H1 (cell line): ENCODE measurements around the gene KNOP1. TPM values are rescaled to one million over a fixed set of nuclear protein-coding genes. Genes with fewer than 3 reads are reported as not detected.
A peak's percentile ranks its signal among the peaks of the same experiment; 100 is the strongest.

ENCODE experiments used
- CTCF ChIA-PET: fragments of 300-600 bp; sonication (Branson Sonifier 250); formaldehyde crosslinking; loops from one replicate; lab custom pipeline; 2021; ENCODE audit not compliant: partially characterized antibody; lab: Charles Lee
- POLR2A ChIA-PET: fragments of 300-600 bp; sonication (Branson Sonifier 250); formaldehyde crosslinking; loops from one replicate; lab custom pipeline; 2021; ENCODE audit warnings: inconsistent platforms; ENCODE audit not compliant: partially characterized antibody; lab: Charles Lee
- DNase-seq, 2 experiments: peaks; one replicate each; pipeline versions ENCODE4 v3.0.0 to v3.0.0-alpha.2; 2010 to 2022; ENCODE audit warnings: low spot score in 2 of 2, low read depth in 1 of 2, mixed read lengths in 1 of 2
- FAIRE-seq: peaks from 2 replicates; lab custom pipeline; 2011; peaks lifted over from hg19 to GRCh38; lab: Jason Lieb, UNC
- H2AFZ ChIP-seq: 2 replicates; pipeline ENCODE4 v1.8.1; 2012; ENCODE audit warnings: low read length, inconsistent platforms
- H2AK5ac ChIP-seq: 2 replicates; pipeline ENCODE4 v1.6.1; 2013; ENCODE audit warnings: low read depth, low read length
- H2BK120ac ChIP-seq: replicated peaks from 2 replicates; pipeline ENCODE3; 2013; ENCODE audit warnings: low read depth, low read length, inconsistent platforms
- H2BK12ac ChIP-seq: 2 replicates; pipeline ENCODE4 v1.6.1; 2013; ENCODE audit warnings: low read depth, low read length
- H2BK15ac ChIP-seq: 2 replicates; pipeline ENCODE4 v1.6.1; 2013; ENCODE audit warnings: low read length
- H2BK20ac ChIP-seq: 2 replicates; pipeline ENCODE4 v1.6.1; 2013; ENCODE audit warnings: low read length
- H2BK5ac ChIP-seq: 2 replicates; pipeline ENCODE4 v1.6.1; 2013; ENCODE audit warnings: low read depth, low read length
- H3K14ac ChIP-seq: 2 replicates; pipeline ENCODE4 v1.6.1; 2013; ENCODE audit warnings: inconsistent platforms; ENCODE audit not compliant: insufficient read length
- H3K18ac ChIP-seq: 2 replicates; pipeline ENCODE4 v1.6.1; 2013; ENCODE audit warnings: low read length; ENCODE audit errors: extremely low read depth
- H3K23ac ChIP-seq: 2 replicates; pipeline ENCODE4 v1.6.1; 2013; ENCODE audit warnings: inconsistent platforms; ENCODE audit not compliant: insufficient read length
- H3K23me2 ChIP-seq: 2 replicates; pipeline ENCODE4 v1.6.1; 2013; ENCODE audit warnings: low read depth, low read length
- H3K27ac ChIP-seq: 2 replicates; pipeline ENCODE4 v1.6.1; 2011; ENCODE audit warnings: low read depth, low read length, inconsistent platforms
- H3K27me3 ChIP-seq, 4 experiments: replicated peaks in 1 of 4; 1 replicate in 1 of 4; 2 replicates in 3 of 4; pipeline versions ENCODE4 v1.6.1 to v1.8.1; 2011 to 2013; ENCODE audit warnings: low read length in 3 of 4, mild to moderate bottlenecking in 3 of 4, inconsistent platforms in 2 of 4, mixed read lengths in 2 of 4, moderate library complexity in 1 of 4; ENCODE audit not compliant: control insufficient read depth in 3 of 4, insufficient read depth in 3 of 4; ENCODE audit errors: extremely low read depth in 1 of 4
- H3K36me3 ChIP-seq, 4 experiments: 2 replicates each; pipeline versions ENCODE4 v1.6.1 to v1.8.1; 2011 to 2013; ENCODE audit warnings: mild to moderate bottlenecking in 4 of 4, low read length in 3 of 4, moderate library complexity in 2 of 4, control low read depth in 1 of 4, inconsistent platforms in 1 of 4; ENCODE audit not compliant: insufficient read depth in 4 of 4, control insufficient read depth in 2 of 4
- H3K4ac ChIP-seq: replicated peaks from 2 replicates; pipeline ENCODE3; 2013; ENCODE audit warnings: low read length, low read depth, mixed read lengths, inconsistent platforms; ENCODE audit not compliant: insufficient read length
- H3K4me1 ChIP-seq, 4 experiments: replicated peaks in 1 of 4; 1 replicate in 1 of 4; 2 replicates in 3 of 4; pipeline versions ENCODE4 v1.6.1 to v1.8.1; 2011 to 2013; ENCODE audit warnings: low read length in 3 of 4, inconsistent platforms in 2 of 4, mixed read lengths in 1 of 4; ENCODE audit not compliant: insufficient read depth in 4 of 4, control insufficient read depth in 3 of 4
- H3K4me2 ChIP-seq, 2 experiments: 2 replicates each; pipeline versions ENCODE4 v1.6.1 to v1.8.1; 2011 to 2013; ENCODE audit warnings: low read depth in 2 of 2, low read length in 2 of 2, control low read depth in 1 of 2, inconsistent platforms in 1 of 2, mild to moderate bottlenecking in 1 of 2; ENCODE audit not compliant: insufficient read depth in 1 of 2
- H3K4me3 ChIP-seq, 4 experiments: fragments of 200-600, 300-600 bp in 1 of 4; sonication (generic), shearing (Covaris generic), sonication (Bioruptor Twin) in 1 of 4; 2 replicates each; pipeline versions ENCODE4 v1.5.1 to v1.8.1; 2011 to 2016; ENCODE audit warnings: low read length in 4 of 4, low read depth in 3 of 4, control low read depth in 2 of 4, inconsistent platforms in 2 of 4, mild to moderate bottlenecking in 2 of 4, mixed read lengths in 1 of 4, moderate library complexity in 1 of 4; ENCODE audit not compliant: insufficient read depth in 2 of 4; ENCODE audit errors: extremely low read depth in 1 of 4
- H3K56ac ChIP-seq: replicated peaks from 2 replicates; pipeline ENCODE3; 2013; ENCODE audit warnings: low read depth, mild to moderate bottlenecking, mixed read lengths, low read length, inconsistent platforms; ENCODE audit not compliant: insufficient read length
- H3K79me1 ChIP-seq: 2 replicates; pipeline ENCODE4 v1.6.1; 2013; ENCODE audit warnings: low read depth, low read length, control low read depth
- H3K79me2 ChIP-seq, 2 experiments: 2 replicates each; pipeline versions ENCODE4 v1.6.1 to v1.8.1; 2012 to 2013; ENCODE audit warnings: low read length in 2 of 2, mild to moderate bottlenecking in 2 of 2, inconsistent platforms in 1 of 2; ENCODE audit not compliant: insufficient read depth in 2 of 2, control insufficient read depth in 1 of 2
- H3K9ac ChIP-seq, 4 experiments: replicated peaks in 1 of 4; 1 replicate in 1 of 4; 2 replicates in 3 of 4; pipeline versions ENCODE4 v1.6.1 to v1.8.1; 2011 to 2013; ENCODE audit warnings: low read depth in 3 of 4, low read length in 3 of 4, control low read depth in 2 of 4, mild to moderate bottlenecking in 2 of 4, moderate library complexity in 2 of 4, inconsistent platforms in 1 of 4; ENCODE audit errors: extremely low read depth in 1 of 4
- H3K9me3 ChIP-seq, 2 experiments: 2 replicates each; pipeline versions ENCODE4 v1.6.1 to v1.8.1; 2012 to 2013; ENCODE audit warnings: mild to moderate bottlenecking in 2 of 2, moderate library complexity in 2 of 2, control low read depth in 1 of 2, inconsistent platforms in 1 of 2, low read depth in 1 of 2, low read length in 1 of 2, mixed read lengths in 1 of 2; ENCODE audit not compliant: insufficient read depth in 2 of 2
- H4K20me1 ChIP-seq, 2 experiments: replicated peaks in 1 of 2; 2 replicates each; pipeline versions ENCODE3 to v1.8.1; 2011 to 2013; ENCODE audit warnings: inconsistent platforms in 2 of 2, low read length in 2 of 2, mild to moderate bottlenecking in 1 of 2; ENCODE audit not compliant: insufficient read depth in 2 of 2, control insufficient read depth in 1 of 2
- H4K5ac ChIP-seq: 2 replicates; pipeline ENCODE4 v1.6.1; 2013; ENCODE audit warnings: low read length, low read depth, mixed read lengths, inconsistent platforms; ENCODE audit not compliant: insufficient read length
- H4K8ac ChIP-seq: 2 replicates; pipeline ENCODE4 v1.8.0; 2013; ENCODE audit warnings: mild to moderate bottlenecking, moderate library complexity, low read length, inconsistent platforms; ENCODE audit not compliant: insufficient read depth; ENCODE audit errors: extremely low read depth
- H4K91ac ChIP-seq: replicated peaks from 2 replicates; pipeline ENCODE3; 2013; ENCODE audit warnings: low read length, mixed read lengths, inconsistent platforms; ENCODE audit not compliant: insufficient read length
- BACH1 ChIP-seq: IDR thresholded peaks from 2 replicates; pipeline ENCODE4 v1.6.1; 2012; ENCODE audit warnings: low read length, improper control_type of control experiment
- CHD2 ChIP-seq: IDR thresholded peaks from 2 replicates; pipeline ENCODE4 v1.6.1; 2012; ENCODE audit warnings: low read length, improper control_type of control experiment
- CTBP2 ChIP-seq: IDR thresholded peaks from 2 replicates; pipeline ENCODE4 v1.7.0; 2011; ENCODE audit warnings: borderline replicate concordance, mild to moderate bottlenecking, moderate library complexity, mixed read lengths, low read length; ENCODE audit not compliant: insufficient read depth, insufficient read length
- HDAC2 ChIP-seq, 2 experiments: fragments of 300-600 bp in 1 of 2; sonication (generic) in 1 of 2; IDR thresholded peaks; 2 replicates each; pipeline ENCODE4 v1.6.1; 2011 to 2012; ENCODE audit warnings: low read depth in 2 of 2, low read length in 2 of 2, mild to moderate bottlenecking in 2 of 2, moderate library complexity in 2 of 2, borderline replicate concordance in 1 of 2, inconsistent platforms in 1 of 2
- KDM4A ChIP-seq: IDR thresholded peaks from one replicate; pipeline ENCODE4 v1.7.1; 2012; ENCODE audit warnings: low read depth, mild to moderate bottlenecking, moderate library complexity, low read length, inconsistent platforms; ENCODE audit not compliant: severe bottlenecking
- SP4 ChIP-seq: IDR thresholded peaks from 2 replicates; pipeline ENCODE4 v1.6.1; 2012; ENCODE audit warnings: low read length, inconsistent platforms
- SRF ChIP-seq: IDR thresholded peaks from 2 replicates; pipeline ENCODE4 v1.6.1; 2011; ENCODE audit warnings: mild to moderate bottlenecking, low read depth, low read length, moderate library complexity
- TBP ChIP-seq: IDR thresholded peaks from 2 replicates; pipeline ENCODE4 v1.6.1; 2011; ENCODE audit warnings: low read depth, low read length, improper control_type of control experiment
- WGBS, 2 experiments: shearing (Covaris generic) in 1 of 2; methylation state at CpG; one replicate each; pipeline versions ENCODE4 v1.1.6 to v1.1.7; 2013 to 2015; ENCODE audit warnings: low lambda C conversion rate in 2 of 2, mixed read lengths in 2 of 2, inconsistent platforms in 1 of 2, low coverage in 1 of 2, missing lambda C conversion rate in 1 of 2; ENCODE audit not compliant: insufficient replicate concordance in 2 of 2, insufficient coverage in 1 of 2, insufficient read length in 1 of 2; ENCODE audit errors: extremely low coverage in 1 of 2, missing lambda C conversion rate in 1 of 2; 5-methylcytosine and 5-hydroxymethylcytosine counted together
- polyA plus RNA-seq, 7 experiments: library from polyadenylated mRNA; depleted of rRNA in 3 of 7; stranded (reverse) in 5 of 7; unstranded in 2 of 7; fragments of >200 nt in 5 of 7; fragments of 200-250 nt in 2 of 7; gene quantifications; 1 replicate in 5 of 7; 2 replicates in 1 of 7; 4 replicates in 1 of 7; pipeline versions ENCODE4 v1.2.1 to v1.2.3, GENCODE V29; 2011 to 2013; ENCODE audit warnings: missing spikeins in 2 of 7, mixed read lengths in 2 of 7
- total RNA-seq: library from RNA; stranded (reverse); fragmentation: NEBNext Ultra II Directional; extraction: Animal tissue kit (Norgen Biotek cat#: 25700); gene quantifications from 2 replicates; pipeline ENCODE4 v1.2.1, GENCODE V29; 2021

The KNOP1 gene
- total and polyA plus RNA-seq, 2 of the 8 experiments (the other 6 are each of a cell fraction or from before 2014, with no cell fraction given): 21.6 to 87.9 TPM

GRCh38 chr16:19767497-19767896, 49.5 kb upstream of the KNOP1 start:
- no peak overlapping the region for H2BK15ac ChIP-seq
- no peak overlapping the region; the same call in 1 of the 2 replicates for H2BK5ac ChIP-seq
- WGBS, 2 experiments: 88% methylated on average over 13 of the region's 13 CpGs; no CpG with 5 or more reads in 1 of the 2 experiments
- TF ChIP-seq CTBP2 (no peak), KDM4A (no peak), SRF (no peak), BACH1 (no peak), HDAC2 (IDR thresholded peaks at IDR 0.05; ENCODE audit: borderline replicate concordance in 1 of 2, low read depth in 2 of 2, low read length in 2 of 2) (no peak), CHD2 (no peak), SP4 (no peak), TBP (no peak)
- peaks cover 5 to 7% of the 10 kb centered on the region in 2 experiments; a peak in 3 of 4 replicates for H3K9me3 ChIP-seq
- no peak overlapping the region for H2BK120ac ChIP-seq
- no peak overlapping the region for H3K56ac ChIP-seq
- peak overlapping the region; percentile 21 for H3K4ac ChIP-seq
- no peak overlapping the region for H3K14ac ChIP-seq
- no peak for DNase-seq
- no peak overlapping the region for H3K4me3 ChIP-seq
- peak overlapping the region; percentile 48; the same call in 1 of the 2 replicates for H2BK20ac ChIP-seq
- H3K36me3 ChIP-seq: no peaks in the 10 kb centered on the region
- no peak overlapping the region for H3K27ac ChIP-seq
- H3K23me2 ChIP-seq: 0 out of 2 replicates have a peak, but pooled peaks cover 3% of the 10 kb centered on the region
- no peak for FAIRE-seq
- ChIA-PET CTCF (interaction anchor here (0.9 to 2.0 kb wide), 7 partner anchors 8 to 533 kb away, joined by 3 to 5 read pairs (median 3); no protein-coding TSS in a partner anchor), POLR2A (interaction anchor here (1.1 kb wide), 1 partner anchor 87 kb away, joined by 3 read pairs; no protein-coding TSS in a partner anchor)
- no peak overlapping the region for H4K5ac ChIP-seq
- H4K91ac ChIP-seq: no peak overlapping the region
- H3K4me2 ChIP-seq: no peak overlapping the region
- no peak overlapping the region for H3K9ac ChIP-seq
- no peaks in the 10 kb centered on the region for H3K27me3 ChIP-seq
- peaks cover 0 to 4% (median 3%) of the 10 kb centered on the region in 4 experiments; a peak in 3 of 7 replicates for H3K4me1 ChIP-seq
- H2AK5ac ChIP-seq: 0 out of 2 replicates have a peak overlapping the region, but pooled peaks have one; percentile 15
- no peak overlapping the region for H3K23ac ChIP-seq
- no peaks in the 10 kb centered on the region for H4K20me1 ChIP-seq
- 0 out of 2 replicates have a peak overlapping the region, but pooled peaks have one; percentile 51 for H3K18ac ChIP-seq
- 0 out of 2 replicates have a peak overlapping the region, but pooled peaks have one; percentile 68 for H2BK12ac ChIP-seq
- H3K79me1 ChIP-seq: no peaks in the 10 kb centered on the region
- no peak overlapping the region for H4K8ac ChIP-seq
- no peak overlapping the region for H2AFZ ChIP-seq
- H3K79me2 ChIP-seq: no peaks in the 10 kb centered on the region
